HCT116 (cell line): ENCODE measurements around the gene GPATCH8. TPM values are rescaled to one million over a fixed set of nuclear protein-coding genes. Genes with fewer than 3 reads are reported as not detected.

ENCODE experiments used
- ATAC-seq: fragments of 200-7000 bp; cut with Tn5 transposase; 2 replicates; pipeline ENCODE4 v1.9.1; 2020; ENCODE audit warnings: mild to moderate bottlenecking, moderate library complexity
- BruUV-seq: library from RNA; stranded (reverse); fragments of 400-500 nt; replicated peaks from 2 replicates; lab custom pipeline; 2021; lab: Mats Ljungman, UMichigan
- CTCF ChIA-PET: fragments of 300-600 bp; sonication (Branson Sonifier 250); formaldehyde crosslinking; loops from one replicate; lab custom pipeline; 2021; ENCODE audit warnings: antibody characterized with exemption; lab: Charles Lee
- POLR2A ChIA-PET: fragments of 300-600, 350-600 bp; sonication (Branson Sonifier 250); formaldehyde crosslinking; loops from one replicate; lab custom pipeline; 2021; ENCODE audit warnings: antibody characterized with exemption; lab: Charles Lee
- RAD21 ChIA-PET, 2 experiments: fragments of 300-600 bp; sonication (Branson Sonifier 250); formaldehyde crosslinking; loops; one replicate each; lab custom pipeline; 2023; ENCODE audit warnings: low total read pairs in 2 of 2; ENCODE audit not compliant: uncharacterized antibody in 2 of 2, unreplicated experiment in 2 of 2, low non-redundant PET in 1 of 2; lab: Charles Lee
- DNase-seq: peaks from one replicate; pipeline ENCODE4 v3.0.0-alpha.2; 2010; ENCODE audit warnings: low read depth, low spot score
- H2AFZ ChIP-seq: fragments of 200-600 bp; shearing (Covaris generic), sonication (generic); 2 replicates; pipeline ENCODE4 v1.6.1; 2017; ENCODE audit warnings: low read depth, mixed run types, mixed read lengths, antibody characterized with exemption, low read length; ENCODE audit not compliant: poor library complexity, severe bottlenecking
- H3K27ac ChIP-seq: 2 replicates; pipeline ENCODE4 v1.5.1; 2012; ENCODE audit warnings: low read depth, low read length
- H3K27me3 ChIP-seq: fragments of 200-600 bp; sonication (generic); 2 replicates; pipeline ENCODE4 v1.6.1; 2016; ENCODE audit warnings: mixed run types, low read length, mixed read lengths; ENCODE audit not compliant: insufficient read depth
- H3K36me3 ChIP-seq, 2 experiments: fragments of 200-500 bp in 1 of 2; fragments of 200-600 bp in 1 of 2; sonication (Bioruptor generic) in 1 of 2; sonication (generic) in 1 of 2; 2 replicates each; pipeline versions ENCODE4 v1.5.1 to v1.6.1; 2014 to 2016; ENCODE audit warnings: low read length in 2 of 2, inconsistent platforms in 1 of 2, mixed read lengths in 1 of 2, mixed run types in 1 of 2; ENCODE audit not compliant: insufficient read depth in 2 of 2, control insufficient read depth in 1 of 2
- H3K4me1 ChIP-seq, 2 experiments: fragments of 200-600 bp in 1 of 2; sonication (generic) in 1 of 2; 2 replicates each; pipeline versions ENCODE4 v1.5.1 to v1.6.1; 2012 to 2017; ENCODE audit warnings: low read length in 2 of 2, inconsistent platforms in 1 of 2, mild to moderate bottlenecking in 1 of 2, mixed read lengths in 1 of 2, mixed run types in 1 of 2, moderate library complexity in 1 of 2; ENCODE audit not compliant: insufficient read depth in 2 of 2, control insufficient read depth in 1 of 2
- H3K4me2 ChIP-seq: fragments of 200-600 bp; sonication (generic); 2 replicates; pipeline ENCODE4 v1.6.1; 2017; ENCODE audit warnings: mixed run types, low read length, mixed read lengths
- H3K4me3 ChIP-seq, 2 experiments: fragments of 200-600 bp in 1 of 2; sonication (generic) in 1 of 2; replicated peaks in 1 of 2; 2 replicates each; pipeline ENCODE4 v1.5.1; 2011 to 2016; ENCODE audit warnings: low read length in 2 of 2, control low read depth in 1 of 2, low read depth in 1 of 2, mild to moderate bottlenecking in 1 of 2, mixed read lengths in 1 of 2, mixed run types in 1 of 2
- H3K79me2 ChIP-seq: fragments of 200-600 bp; sonication (generic); 2 replicates; pipeline ENCODE4 v1.6.1; 2017; ENCODE audit warnings: mild to moderate bottlenecking, mixed run types, low read length, moderate library complexity, mixed read lengths; ENCODE audit not compliant: insufficient read depth
- H3K9ac ChIP-seq: fragments of 200-600 bp; sonication (generic); 2 replicates; pipeline ENCODE4 v1.6.1; 2016; ENCODE audit warnings: low read length, mixed read lengths
- H3K9me2 ChIP-seq: fragments of 200-600 bp; sonication (generic), shearing (Covaris generic); 2 replicates; pipeline ENCODE4 v1.6.1; 2017; ENCODE audit warnings: mixed run types, mild to moderate bottlenecking, moderate library complexity; ENCODE audit not compliant: insufficient read depth
- H3K9me3 ChIP-seq, 2 experiments: fragments of 200-500 bp in 1 of 2; fragments of 200-600 bp in 1 of 2; sonication (Bioruptor generic) in 1 of 2; sonication (generic) in 1 of 2; 2 replicates each; pipeline ENCODE4 v1.6.1; 2014 to 2017; ENCODE audit warnings: low read length in 2 of 2, mixed read lengths in 2 of 2, inconsistent platforms in 1 of 2, low read depth in 1 of 2, mild to moderate bottlenecking in 1 of 2, mixed run types in 1 of 2, moderate library complexity in 1 of 2; ENCODE audit not compliant: control insufficient read depth in 1 of 2, insufficient read depth in 1 of 2
- H4K20me1 ChIP-seq: fragments of 200-600 bp; sonication (generic), shearing (Covaris generic); 2 replicates; pipeline ENCODE4 v1.6.1; 2017; ENCODE audit warnings: mixed run types, mild to moderate bottlenecking, moderate library complexity; ENCODE audit not compliant: insufficient read depth
- CBX3 ChIP-seq: IDR thresholded peaks from 2 replicates; pipeline ENCODE4 v1.6.1; 2012; ENCODE audit warnings: low read depth
- CEBPB ChIP-seq: IDR thresholded peaks from 2 replicates; pipeline ENCODE4 v1.6.1; 2012; ENCODE audit warnings: low read depth
- CTCF ChIP-seq, 3 experiments: fragments of 200-600 bp in 1 of 3; sonication (generic) in 1 of 3; IDR thresholded peaks in 2 of 3; conservative IDR thresholded peaks in 1 of 3; 2 replicates each; pipeline ENCODE4 v1.5.1; 2012 to 2017; ENCODE audit warnings: low read depth in 2 of 3, low read length in 2 of 3, antibody characterized with exemption in 1 of 3, borderline replicate concordance in 1 of 3, control low read depth in 1 of 3, mild to moderate bottlenecking in 1 of 3, mixed read lengths in 1 of 3, mixed run types in 1 of 3, moderate library complexity in 1 of 3; ENCODE audit not compliant: insufficient read depth in 1 of 3
- EGR1 ChIP-seq: IDR thresholded peaks from 2 replicates; pipeline ENCODE4 v1.6.1; 2012; ENCODE audit warnings: low read depth
- EZH2phosphoT487 ChIP-seq: fragments of 200-600 bp; IDR thresholded peaks from 2 replicates; pipeline ENCODE4 v1.6.1; 2018; ENCODE audit warnings: antibody characterized with exemption, borderline replicate concordance
- JUND ChIP-seq: IDR thresholded peaks from 2 replicates; pipeline ENCODE4 v1.6.1; 2012
- POLR2A ChIP-seq: IDR thresholded peaks from 2 replicates; pipeline ENCODE4 v1.7.0; 2011; ENCODE audit warnings: borderline replicate concordance; ENCODE audit not compliant: insufficient read depth, insufficient read length; ENCODE audit errors: extremely low read depth
- POLR2AphosphoS5 ChIP-seq: IDR thresholded peaks from 2 replicates; pipeline ENCODE4 v1.6.1; 2011; ENCODE audit warnings: mild to moderate bottlenecking, low read depth, low read length, moderate library complexity
- SIN3A ChIP-seq: IDR thresholded peaks from 2 replicates; pipeline ENCODE4 v1.6.1; 2012; ENCODE audit warnings: low read depth
- SP1 ChIP-seq: IDR thresholded peaks from 2 replicates; pipeline ENCODE4 v1.6.1; 2012; ENCODE audit warnings: low read depth
- SRF ChIP-seq: IDR thresholded peaks from 2 replicates; pipeline ENCODE4 v1.6.1; 2012; ENCODE audit warnings: low read depth
- ZBTB33 ChIP-seq: IDR thresholded peaks from 2 replicates; pipeline ENCODE4 v1.6.1; 2011; ENCODE audit warnings: mild to moderate bottlenecking, low read length, moderate library complexity; ENCODE audit not compliant: insufficient replicate concordance; ENCODE audit errors: extremely low read depth
- intact Hi-C: fragments of 100-400 bp; cut with micrococcal nuclease; formaldehyde crosslinking; loops from 2 replicates; pipeline ENCODE4 v1.10.0; 2022
- total RNA-seq: library from RNA; stranded (reverse); gene quantifications from one replicate; pipeline ENCODE4 v1.2.1, GENCODE V29; 2021; ENCODE audit not compliant: unreplicated experiment

Gene GPATCH8
- total RNA-seq, 1 experiment from 2014 or later: 28.7 TPM

- TF ChIP-seq ZBTB33: no peak
- no peak for TF ChIP-seq SP1
- TF ChIP-seq POLR2A: no peak
- no peak for TF ChIP-seq CEBPB
- no peak for TF ChIP-seq EGR1
- no peak for TF ChIP-seq CTCF (IDR thresholded peaks at IDR 0.05 in 2 of 3, conservative IDR thresholded peaks at IDR 0.05 in 1 of 3; ENCODE audit: borderline replicate concordance in 1 of 3, insufficient read depth in 1 of 3, low read depth in 2 of 3, low read length in 2 of 3)
These were observed 151.0 kb downstream of the GPATCH8 start (continued) for GRCh38 chr17:44351961-44352827.

- RAD21 ChIA-PET: no interaction called here
- no peaks in the 10 kb centered on the region for H4K20me1 ChIP-seq
- intact Hi-C loops: no loop called here
These were observed 151.7 kb downstream of the GPATCH8 start for GRCh38 chr17:44351464-44351863.

More at GRCh38 chr17:44351464-44351863, 151.7 kb downstream of the GPATCH8 start:
- BruUV-seq: no TSS peak
- ChIA-PET POLR2A (no interaction called here), CTCF (interaction anchor here (1.1 to 1.9 kb wide), 3 partner anchors 9 to 183 kb away, joined by 3 to 9 read pairs (median 3); no protein-coding TSS in a partner anchor)
- Histone ChIP-seq H3K9ac (no peak overlapping the region), H3K4me3 (no peak overlapping the region), H3K9me3 (no peaks in the 10 kb centered on the region), H3K27ac (no peak overlapping the region), H3K4me2 (no peak overlapping the region), H3K27me3 (no peaks in the 10 kb centered on the region), H3K9me2 (no peaks in the 10 kb centered on the region), H3K4me1 (peaks cover 0 to under 1% of the 10 kb centered on the region in 2 experiments; a peak in 2 of 4 replicates), H2AFZ (no peak overlapping the region), H3K79me2 (no peaks in the 10 kb centered on the region), H3K36me3 (peaks cover 0 to 4% of the 10 kb centered on the region in 2 experiments; a peak in 1 of 4 replicates)
- ATAC-seq (no peak), DNase-seq (no peak)
- TF ChIP-seq SIN3A (no peak), SRF (no peak), JUND (no peak), POLR2AphosphoS5 (no peak), EZH2phosphoT487 (no peak), CBX3 (no peak), SP1 (no peak)
